GM19099 (cell line): ENCODE measurements around the gene IGF2BP3.

ENCODE experiments used
- POLR2A ChIP-seq: IDR thresholded peaks from 3 replicates; pipeline ENCODE4 v1.6.1; 2011; ENCODE audit warnings: low read depth; ENCODE audit not compliant: insufficient read length; ENCODE audit errors: extremely low read depth

IGF2BP3 gene

GRCh38 chr7:23403970-23404369 lies 66.3 kb downstream of the IGF2BP3 start:
- TF ChIP-seq POLR2A = no peak

DNA sequence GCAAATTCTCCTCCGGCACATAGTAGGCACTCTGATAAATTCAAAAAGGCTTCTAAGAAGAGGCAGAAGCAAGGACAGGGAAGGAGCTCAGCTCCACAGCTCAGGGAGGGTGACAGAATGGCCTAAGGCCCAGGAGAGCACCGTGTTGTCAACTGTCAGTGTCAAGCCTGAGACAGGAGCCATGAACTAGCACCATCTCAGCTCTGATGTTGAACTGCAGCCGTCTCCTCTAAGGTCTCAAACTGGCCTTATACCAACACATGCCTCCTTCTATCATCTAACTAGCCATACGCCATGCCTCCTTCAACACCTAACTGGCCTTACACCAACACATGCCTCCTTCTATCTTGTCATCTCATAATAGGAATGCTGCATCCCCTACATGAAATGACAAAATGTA lies 73.0 kb downstream of the IGF2BP3 start:
- no peak for TF ChIP-seq POLR2A

DNA sequence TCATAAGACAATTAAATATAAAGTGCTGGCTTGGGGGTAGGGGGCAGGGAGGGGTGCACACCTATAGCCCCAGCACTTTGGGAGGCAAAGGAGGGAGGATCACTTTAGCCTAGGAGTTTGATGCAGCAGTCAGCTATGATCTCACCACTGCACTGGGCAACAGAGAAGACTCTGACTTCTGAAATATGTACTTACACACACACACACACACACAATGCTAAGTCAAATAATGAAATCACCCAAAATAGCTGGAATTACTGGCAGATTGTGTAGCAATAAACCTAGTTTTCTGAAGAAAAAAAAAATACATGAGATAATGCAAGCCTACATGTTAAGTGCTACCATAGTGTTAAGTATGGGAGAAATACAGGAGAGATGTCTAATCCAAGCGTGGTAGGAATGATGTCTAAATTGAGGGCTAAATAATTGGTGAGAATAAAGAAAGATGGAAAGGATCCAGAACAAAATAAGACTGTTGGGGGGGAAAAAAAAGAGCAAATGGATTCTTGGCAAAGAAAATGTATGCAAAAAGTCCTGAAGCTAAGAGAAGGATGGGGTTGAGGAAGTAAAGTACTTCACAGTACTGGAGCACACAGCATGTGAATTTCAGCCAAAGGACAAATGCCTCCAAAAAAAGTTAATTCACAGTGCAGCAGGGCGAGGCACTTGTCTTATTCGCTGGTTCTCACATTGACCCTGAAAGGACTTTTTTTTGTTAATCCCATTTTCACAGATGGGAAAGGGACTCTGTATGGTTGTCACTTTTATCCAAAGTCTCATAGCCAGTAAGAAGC lies 73.9 kb downstream of the IGF2BP3 start:
- TF ChIP-seq POLR2A = no peak

GRCh38 chr7:23394488-23395171 lies 75.7 kb downstream of the IGF2BP3 start:
- TF ChIP-seq POLR2A = no peak

GRCh38 chr7:23393636-23394035 lies 76.7 kb downstream of the IGF2BP3 start:
- TF ChIP-seq POLR2A = no peak

DNA sequence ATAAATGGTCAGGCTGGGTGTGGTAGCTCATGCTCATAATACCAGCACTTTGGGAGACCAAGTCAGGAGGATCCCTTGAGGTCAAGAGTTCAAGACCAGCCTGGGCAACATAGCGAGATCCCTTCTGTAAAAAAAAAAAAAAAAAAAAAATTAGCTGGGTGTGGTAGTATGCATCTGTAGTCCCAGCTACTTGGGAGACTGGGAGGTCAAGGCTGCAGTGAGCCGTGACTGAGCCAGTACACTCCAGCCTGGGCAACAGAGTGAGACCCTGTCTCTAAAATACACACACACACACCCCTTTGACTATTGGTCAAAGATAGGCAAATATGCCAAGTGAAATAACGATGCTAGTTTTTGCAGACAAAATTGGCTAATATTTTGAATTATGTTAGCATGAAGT lies 80.6 kb downstream of the IGF2BP3 start:
- TF ChIP-seq POLR2A = no peak

- TF ChIP-seq POLR2A = no peak
Measured at GRCh38 chr7:23387583-23387982, 82.7 kb downstream of the IGF2BP3 start.

GRCh38 chr7:23385140-23385539 lies 85.2 kb downstream of the IGF2BP3 start:
- TF ChIP-seq POLR2A = no peak

- no peak for TF ChIP-seq POLR2A
Measured at GRCh38 chr7:23383225-23383624, 87.1 kb downstream of the IGF2BP3 start.

DNA sequence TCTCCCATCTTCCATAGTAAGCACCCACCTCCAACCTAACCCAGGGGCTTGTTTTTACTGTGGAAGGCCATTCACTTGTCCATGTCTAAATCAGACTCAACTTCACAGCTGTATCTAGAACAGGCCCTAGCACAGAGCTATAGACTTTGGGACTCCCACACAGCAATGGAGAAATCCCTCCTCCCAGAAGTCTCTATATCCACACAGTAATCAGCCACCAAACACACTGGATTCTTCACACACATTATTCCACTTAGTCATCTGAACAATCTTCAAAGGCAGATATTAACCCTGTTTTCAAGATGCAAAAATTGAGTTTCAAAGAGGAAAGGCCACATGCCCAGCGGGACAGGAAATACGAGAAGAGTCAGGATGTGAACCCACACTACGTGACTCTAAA lies 89.3 kb downstream of the IGF2BP3 start:
- TF ChIP-seq POLR2A = no peak

DNA sequence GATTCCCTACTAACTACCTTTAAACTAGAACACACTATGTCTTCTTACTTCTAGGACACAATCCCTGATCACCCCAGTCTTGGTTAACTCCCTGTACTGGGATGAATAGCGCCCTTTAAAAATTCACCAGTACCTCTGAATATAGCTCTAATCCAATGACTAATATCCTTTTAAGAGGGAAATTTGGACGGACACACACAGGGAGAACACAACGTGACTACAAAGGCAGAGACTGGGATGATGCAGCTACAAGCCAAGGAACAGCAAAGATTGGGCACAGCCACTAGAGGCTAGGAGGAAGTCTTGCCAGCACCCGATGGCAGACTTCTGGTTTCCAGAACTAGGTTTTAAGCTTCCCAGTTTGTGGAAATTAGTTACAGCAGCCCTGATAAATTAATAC lies 89.7 kb downstream of the IGF2BP3 start:
- no peak for TF ChIP-seq POLR2A

DNA sequence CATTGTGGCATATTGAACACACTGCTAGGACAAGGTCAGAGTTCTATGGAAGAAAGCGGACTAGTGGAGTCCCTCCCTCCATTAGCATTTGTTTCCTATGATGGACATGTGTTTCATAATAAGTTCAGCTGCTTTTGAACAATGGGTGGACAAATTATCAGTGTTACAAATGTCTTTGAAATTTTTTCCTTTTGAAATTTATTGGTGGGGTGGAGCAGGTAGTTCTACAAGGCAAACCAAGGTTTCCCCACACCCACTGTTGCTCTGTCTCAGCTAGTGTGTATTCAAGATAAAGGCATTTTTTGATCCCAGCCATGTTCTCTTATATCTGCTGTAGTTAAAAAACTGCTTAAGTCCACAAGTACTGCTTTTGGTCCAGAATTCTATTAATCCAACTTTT lies 91.3 kb downstream of the IGF2BP3 start:
- TF ChIP-seq POLR2A = no peak

DNA sequence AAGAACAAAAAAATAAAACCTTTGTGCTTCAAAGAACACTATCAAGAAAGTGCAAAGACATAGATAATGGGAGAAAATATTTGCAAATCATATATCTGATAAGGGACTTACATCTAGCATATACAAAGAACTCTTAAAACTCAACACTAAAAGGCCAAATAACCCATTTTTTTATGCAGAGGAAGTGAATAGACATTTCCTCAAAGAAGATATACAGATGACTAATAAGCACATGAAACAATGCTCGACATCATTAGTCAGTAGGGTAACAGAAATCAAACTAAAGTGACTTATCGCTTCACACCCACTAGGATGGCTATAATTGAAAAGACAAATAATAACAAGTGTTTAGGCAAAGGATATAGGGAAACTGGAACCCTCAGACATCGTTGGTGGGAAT lies 93.2 kb downstream of the IGF2BP3 start:
- no peak for TF ChIP-seq POLR2A

DNA sequence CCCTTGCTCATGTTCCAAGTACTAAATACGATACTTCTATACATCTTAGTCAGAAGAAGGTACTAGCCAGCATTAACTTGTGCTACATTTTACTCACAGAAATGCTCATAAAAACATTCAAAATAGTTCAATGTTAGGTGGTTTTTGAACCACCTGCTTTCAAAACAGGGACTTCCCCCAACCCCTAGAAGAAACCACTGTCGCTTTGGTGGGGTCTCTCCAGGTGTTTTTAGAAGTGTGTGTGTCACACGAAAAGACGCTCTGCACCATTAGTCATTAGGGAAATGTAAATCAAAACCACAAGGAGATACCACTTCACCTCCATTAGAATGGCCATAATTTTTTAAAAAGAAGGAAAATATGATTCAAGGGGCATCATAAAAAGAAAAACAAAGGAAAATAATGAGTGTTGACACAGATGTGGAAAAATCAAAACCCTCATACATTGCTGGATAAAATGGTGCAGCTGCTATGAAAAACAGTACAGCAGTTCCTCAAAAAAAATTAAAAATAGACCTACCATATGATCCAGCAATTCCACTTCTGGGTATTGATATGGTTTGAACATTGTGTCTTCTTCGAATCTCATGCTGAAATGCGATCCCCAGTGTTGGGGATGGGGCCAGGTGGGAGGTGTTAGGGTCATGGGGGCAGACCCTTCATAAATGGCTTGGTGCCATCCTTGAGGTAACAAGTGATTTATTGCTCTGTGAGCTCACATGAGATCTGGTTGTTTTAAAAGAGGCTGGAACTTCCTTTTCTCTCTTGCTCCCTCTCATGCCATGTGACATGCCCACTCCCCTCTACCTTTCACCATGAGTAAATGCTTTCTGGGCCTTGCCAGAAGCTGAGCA lies 96.9 kb downstream of the IGF2BP3 start:
- TF ChIP-seq POLR2A = no peak

DNA sequence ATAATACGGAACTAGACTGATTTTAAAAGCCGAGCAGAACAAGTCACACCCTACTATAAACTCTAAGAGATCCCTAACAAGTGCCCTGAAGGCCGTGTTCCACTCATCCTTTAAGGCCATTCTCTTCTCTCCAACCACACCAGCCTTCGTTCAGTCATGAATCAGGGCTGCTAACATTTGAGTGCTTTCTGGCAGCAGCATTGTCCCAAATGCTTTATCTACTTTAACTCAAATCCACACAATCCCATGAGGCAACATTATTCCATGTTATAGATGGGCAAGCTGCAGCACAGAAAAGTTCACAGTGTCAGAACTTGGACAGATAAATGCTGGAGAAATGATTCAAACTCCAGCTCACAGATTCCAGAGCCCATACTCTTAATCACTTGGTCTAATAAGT lies 97.7 kb downstream of the IGF2BP3 start:
- no peak for TF ChIP-seq POLR2A
